Lung (tissue), 12 donors: ENCODE data around the gene ZSWIM5. TPM values are rescaled to one million over a fixed set of nuclear protein-coding genes. Genes with fewer than 3 reads are reported as not detected.
A peak's percentile ranks its signal among the peaks of the same experiment; 100 is the strongest.

Experiments
- ATAC-seq: fragments of 200-7000 bp; cut with Tn5 transposase; one replicate; pipeline ENCODE4 v1.9.1; 2020; ENCODE audit warnings: moderate number of reproducible peaks; ENCODE audit not compliant: insufficient read depth, low FRiP score
- DNase-seq, 3 donors: peaks; one replicate each; pipeline ENCODE4 v3.0.0-alpha.2; 2013 to 2017
- H3K27ac ChIP-seq, 2 donors: one replicate each; pipeline ENCODE4 v1.5.1; 2013; ENCODE audit warnings: mild to moderate bottlenecking in 2 of 2, moderate library complexity in 2 of 2, control low read depth in 1 of 2, inconsistent platforms in 1 of 2, low read depth in 1 of 2, low read length in 1 of 2
- H3K27me3 ChIP-seq, 3 donors: one replicate each; pipeline ENCODE4 v1.5.1; 2013; ENCODE audit warnings: low read length in 2 of 3; ENCODE audit not compliant: control insufficient read depth in 3 of 3, insufficient read depth in 3 of 3
- H3K36me3 ChIP-seq, 4 donors: one replicate each; pipeline ENCODE4 v1.5.1; 2013; ENCODE audit warnings: low read length in 4 of 4, mild to moderate bottlenecking in 1 of 4, moderate library complexity in 1 of 4; ENCODE audit not compliant: control insufficient read depth in 4 of 4, insufficient read depth in 4 of 4
- H3K4me1 ChIP-seq, 5 donors: one replicate each; pipeline ENCODE4 v1.5.1; 2013; ENCODE audit warnings: low read length in 5 of 5, mild to moderate bottlenecking in 2 of 5, moderate library complexity in 1 of 5; ENCODE audit not compliant: control insufficient read depth in 5 of 5, insufficient read depth in 5 of 5
- H3K4me3 ChIP-seq: one replicate; pipeline ENCODE4 v1.5.1; 2013; ENCODE audit warnings: mild to moderate bottlenecking, control low read depth, moderate library complexity
- H3K9ac ChIP-seq, 2 donors: one replicate each; pipeline ENCODE4 v1.5.1; 2013; ENCODE audit warnings: low read length in 2 of 2, control low read depth in 1 of 2; ENCODE audit not compliant: insufficient read depth in 1 of 2
- H3K9me3 ChIP-seq, 4 donors: one replicate each; pipeline ENCODE4 v1.5.1; 2013; ENCODE audit warnings: low read length in 3 of 4, mild to moderate bottlenecking in 1 of 4, moderate library complexity in 1 of 4; ENCODE audit not compliant: control insufficient read depth in 4 of 4, insufficient read depth in 3 of 4
- CTCF ChIP-seq: IDR thresholded peaks from 2 replicates; pipeline ENCODE4 v1.5.1; 2012; ENCODE audit warnings: mild to moderate bottlenecking; ENCODE audit errors: control extremely low read depth, extremely low read depth
- WGBS, 2 donors: extraction: QIAGEN DNeasy Blood & Tissue Kit; methylation state at CpG; one replicate each; pipeline ENCODE4 v1.1.7; 2013; 5-methylcytosine and 5-hydroxymethylcytosine counted together
- polyA plus RNA-seq, 2 donors: library from polyadenylated mRNA; stranded (reverse); fragments of 200-250 nt; gene quantifications; one replicate each; pipeline ENCODE4 v1.2.1, GENCODE V29; 2013
- total RNA-seq, 2 donors: library from RNA; depleted of rRNA in 1 of 2; stranded (reverse); fragments of >200 nt in 1 of 2; gene quantifications; one replicate each; pipeline ENCODE4 v1.2.1, GENCODE V29; 2014 to 2021
- donor health status: control.
- donor health status: control.
- donor health status: Bipolar disorder and iron deficiency.
- donor health status: healthy.
- donor health status: DM: yes; HTN: yes; CAD: no.

ZSWIM5 gene
- total and polyA plus RNA-seq, 4 donors = 0.96 to 3.8 (median 2.1) TPM

- 60 to 73% methylated on average over 2 of the region's 2 CpGs for WGBS, 2 donors
- Histone ChIP-seq H3K27me3 (no peaks in the 10 kb centered on the region), H3K4me3 (no peak overlapping the region), H3K9me3 (no peaks in the 10 kb centered on the region), H3K4me1 (peaks cover 0 to 21% (median 12%) of the 10 kb centered on the region in 5 donors), H3K9ac (no peak overlapping the region), H3K27ac (no peak overlapping the region), H3K36me3 (peaks cover 0 to 12% (median 7%) of the 10 kb centered on the region in 4 donors)
- ATAC-seq (no peak), DNase-seq (no peak)
- TF ChIP-seq CTCF = no peak
Measured at GRCh38 chr1:45016090-45016697, 190.2 kb downstream of the ZSWIM5 start.

DNA sequence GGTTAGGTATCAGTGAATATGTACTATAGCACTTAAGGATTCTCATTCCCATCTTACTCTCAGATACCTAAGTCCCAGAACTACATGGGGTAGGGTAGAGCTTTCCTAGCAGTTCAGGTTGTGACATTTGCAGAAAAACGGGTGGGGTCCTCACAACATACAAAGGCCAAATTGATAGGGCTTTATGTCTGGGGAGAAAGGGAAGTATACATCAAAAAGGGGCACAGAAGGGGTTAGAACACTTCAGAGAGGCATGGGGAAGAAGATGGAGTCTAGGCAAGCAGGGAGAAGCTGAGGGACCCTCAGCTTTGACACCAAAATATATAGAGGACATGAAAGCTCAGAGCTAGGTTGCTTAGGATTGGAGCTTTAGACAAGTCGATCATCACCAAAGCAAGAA is 190.7 kb downstream of the ZSWIM5 start:
- peaks cover 0 to 21% (median 12%) of the 10 kb centered on the region in 5 donors for H3K4me1 ChIP-seq
- H3K9ac ChIP-seq = no peak overlapping the region
- no peak for TF ChIP-seq CTCF
- H3K27me3 ChIP-seq = no peaks in the 10 kb centered on the region
- no peak overlapping the region for H3K27ac ChIP-seq
- DNase-seq (no peak), ATAC-seq (no peak)
- peaks cover 0 to 12% (median 7%) of the 10 kb centered on the region in 4 donors for H3K36me3 ChIP-seq
- 72 to 91% methylated on average over 2 of the region's 2 CpGs for WGBS, 2 donors
- no peak overlapping the region for H3K4me3 ChIP-seq
- H3K9me3 ChIP-seq = no peaks in the 10 kb centered on the region

DNA sequence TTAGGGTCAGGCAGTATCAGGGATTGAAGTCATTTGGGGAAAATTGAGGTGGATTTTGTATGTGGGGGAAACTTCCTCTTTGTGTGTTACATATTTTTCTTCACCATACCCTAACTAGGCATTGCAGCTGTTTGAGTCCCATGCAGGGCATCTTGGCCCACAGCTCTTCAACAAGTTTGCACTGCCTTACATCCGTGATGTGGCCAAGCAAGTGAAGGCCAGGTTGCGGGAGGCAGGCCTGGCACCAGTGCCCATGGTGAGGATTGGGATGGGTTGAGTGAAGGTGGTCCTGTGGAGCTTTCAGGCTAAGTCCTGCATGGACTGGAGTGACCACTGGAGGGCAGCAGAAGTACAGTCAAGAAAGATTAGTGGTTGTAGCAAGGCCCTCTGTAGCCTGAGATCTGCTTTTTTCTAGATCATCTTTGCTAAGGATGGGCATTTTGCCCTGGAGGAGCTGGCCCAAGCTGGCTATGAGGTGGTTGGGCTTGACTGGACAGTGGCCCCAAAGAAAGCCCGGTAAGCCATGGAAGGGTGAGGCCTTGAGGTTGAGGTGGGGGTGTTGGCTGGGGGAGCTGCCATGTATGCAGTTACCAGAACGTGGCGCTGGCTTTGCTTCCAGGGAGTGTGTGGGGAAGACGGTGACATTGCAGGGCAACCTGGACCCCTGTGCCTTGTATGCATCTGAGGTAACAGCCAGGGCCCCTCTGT is 191.9 kb downstream of the ZSWIM5 start:
- H3K9ac ChIP-seq = no peak overlapping the region
- no peak overlapping the region for H3K4me3 ChIP-seq
- H3K9me3 ChIP-seq = no peaks in the 10 kb centered on the region
- H3K4me1 ChIP-seq = peaks cover 0 to 28% (median 19%) of the 10 kb centered on the region in 5 donors
- WGBS, 2 donors = 41 to 43% methylated on average over 6 of the region's 6 CpGs
- ATAC-seq = no peak
- no peak overlapping the region for H3K27ac ChIP-seq
- peak; percentile 81 for TF ChIP-seq CTCF
- no peaks in the 10 kb centered on the region for H3K27me3 ChIP-seq
- peaks cover 0 to 16% (median 10%) of the 10 kb centered on the region in 4 donors for H3K36me3 ChIP-seq
- peak; percentile 86 to 92 (median 87) for DNase-seq
